ENCODE data around the gene DTX1.

- TF ChIP-seq CTCF (IDR thresholded peaks at IDR 0.05; ENCODE audit: low read depth, low read length, poor library complexity, severe bottlenecking): no peak
- TF ChIP-seq EZH2phosphoT487 (IDR thresholded peaks at IDR 0.05; ENCODE audit: borderline replicate concordance, low read length): no peak
Observed at GRCh38 chr12:113146999-113147398, 90.5 kb downstream of the DTX1 start.
